GM12878 (cell line): Measurements from ENCODE around the gene FOXK2. TPM values are rescaled to one million over a fixed set of nuclear protein-coding genes. Genes with fewer than 3 reads are reported as not detected.

Experiments used
- BACH1 ChIP-seq: fragments of 450-650 bp; IDR thresholded peaks from 2 replicates; pipeline ENCODE4 v1.6.1; 2017; ENCODE audit warnings: mild to moderate bottlenecking, borderline replicate concordance
- BRCA1 ChIP-seq: IDR thresholded peaks from 2 replicates; pipeline ENCODE4 v1.6.1; 2011; ENCODE audit warnings: low read depth, low read length, improper control_type of control experiment
- CHD1 ChIP-seq: IDR thresholded peaks from 2 replicates; pipeline ENCODE4 v1.6.1; 2012; ENCODE audit warnings: low read depth, low read length, improper control_type of control experiment
- FOS ChIP-seq: IDR thresholded peaks from 3 replicates; pipeline ENCODE4 v1.6.1; 2011; ENCODE audit warnings: borderline replicate concordance; ENCODE audit not compliant: insufficient read length; ENCODE audit errors: extremely low read depth
- HCFC1 ChIP-seq: fragments of 150-350 bp; IDR thresholded peaks from 2 replicates; pipeline ENCODE4 v1.6.1; 2014; ENCODE audit warnings: low read length
- HDAC2 ChIP-seq: fragments of 200-600 bp; sonication (generic); IDR thresholded peaks from 2 replicates; pipeline ENCODE4 v1.6.1; 2017
- MYB ChIP-seq: fragments of 150-350 bp; IDR thresholded peaks from 2 replicates; pipeline ENCODE4 v1.6.1; 2014; ENCODE audit warnings: mild to moderate bottlenecking, low read depth, low read length, borderline replicate concordance
- NR2C1 ChIP-seq: fragments of 450-650 bp; IDR thresholded peaks from 2 replicates; pipeline ENCODE4 v1.6.1; 2017; ENCODE audit warnings: antibody characterized with exemption, mild to moderate bottlenecking, moderate library complexity
- NRF1 ChIP-seq: conservative IDR thresholded peaks from 2 replicates; pipeline ENCODE4 v1.6.1; 2011; ENCODE audit warnings: mild to moderate bottlenecking, low read depth, low read length, improper control_type of control experiment
- RUNX3 ChIP-seq: IDR thresholded peaks from 2 replicates; pipeline ENCODE4 v1.6.1; 2012; ENCODE audit warnings: low read length, inconsistent platforms
- SMAD5 ChIP-seq: IDR thresholded peaks from 2 replicates; pipeline ENCODE4 v1.6.1; 2016; ENCODE audit warnings: antibody characterized with exemption, low read depth
- SMC3 ChIP-seq: IDR thresholded peaks from 2 replicates; pipeline ENCODE4 v1.6.1; 2011; ENCODE audit warnings: low read length, improper control_type of control experiment, borderline replicate concordance
- STAT1 ChIP-seq: fragments of 450-650 bp; conservative IDR thresholded peaks from 2 replicates; pipeline ENCODE4 v1.6.1; 2014; ENCODE audit warnings: antibody characterized with exemption, mild to moderate bottlenecking
- TCF3 ChIP-seq: IDR thresholded peaks from 2 replicates; pipeline ENCODE4 v1.6.1; 2012; ENCODE audit warnings: low read depth, mild to moderate bottlenecking, low read length, borderline replicate concordance; ENCODE audit not compliant: insufficient read depth
- ZNF592 ChIP-seq: fragments of 450-650 bp; IDR thresholded peaks from 2 replicates; pipeline ENCODE4 v1.6.1; 2017; ENCODE audit warnings: mild to moderate bottlenecking, moderate library complexity
- ZNF622 ChIP-seq: fragments of 450-650 bp; IDR thresholded peaks from 2 replicates; pipeline ENCODE4 v1.6.1; 2017; ENCODE audit warnings: mild to moderate bottlenecking, inconsistent platforms
- polyA plus RNA-seq, 11 experiments: library from polyadenylated mRNA; depleted of rRNA in 4 of 11; unstranded in 6 of 11; stranded (reverse) in 5 of 11; fragments of >200 nt; fragmentation: Nextera tagmentation in 4 of 11; fragmentation: Illumina TruSeq in 1 of 11; extraction: Ambion mirVana in 4 of 11; extraction: Trizol in 1 of 11; gene quantifications; 1 replicate in 1 of 11; 2 replicates in 10 of 11; pipeline versions ENCODE4 v1.2.1 to v1.2.3, GENCODE V29; 2011 to 2016; ENCODE audit warnings: inconsistent platforms in 2 of 11, missing spikeins in 2 of 11, low read depth in 1 of 11
- total RNA-seq, 4 experiments: library from RNA; depleted of rRNA in 3 of 4; stranded (reverse); fragments of >200 nt in 3 of 4; fragmentation: Illumina TruSeq in 1 of 4; extraction: Trizol in 1 of 4; gene quantifications; 2 replicates each; pipeline versions ENCODE4 v1.2.1 to v1.2.3, GENCODE V29; 2013 to 2021
- TF ChIP-seq, protein P1 (sequence below), 3 experiments: IDR thresholded peaks in 2 of 3; conservative IDR thresholded peaks in 1 of 3; 2 replicates each; pipeline ENCODE4 v1.5.1; 2011; ENCODE audit warnings: low read depth in 3 of 3, low read length in 3 of 3, mild to moderate bottlenecking in 3 of 3, control low read depth in 2 of 3, moderate library complexity in 2 of 3, inconsistent platforms in 1 of 3, mixed read lengths in 1 of 3; ENCODE audit not compliant: control insufficient read depth in 2 of 3, insufficient read depth in 1 of 3; ENCODE audit errors: extremely low read depth in 1 of 3
- TF ChIP-seq, protein P2 (sequence below): fragments of 450-650 bp; IDR thresholded peaks from 2 replicates; pipeline ENCODE4 v1.6.1; 2016; ENCODE audit warnings: mild to moderate bottlenecking
- TF ChIP-seq, protein P3 (sequence below): fragments of 450-650 bp; IDR thresholded peaks from 2 replicates; pipeline ENCODE4 v1.6.1; 2016; ENCODE audit warnings: mild to moderate bottlenecking
- TF ChIP-seq, protein P4 (sequence below): IDR thresholded peaks from 2 replicates; pipeline ENCODE4 v1.6.1; 2012; ENCODE audit warnings: low read depth, low read length, improper control_type of control experiment

The FOXK2 gene
- total and polyA plus RNA-seq, 10 of the 15 experiments (the other 5 are each of a cell fraction or from before 2014, with no cell fraction given): 2.4 to 56.8 (median 34.4) TPM

GRCh38 chr17:82518826-82519810 lies at the start of gene FOXK2 (continued):
- TF ChIP-seq ZNF592: no peak
- peak; percentile 47; the same call in 1 of the 2 replicates for TF ChIP-seq HCFC1
- TF ChIP-seq SMC3: no peak
- peak; percentile 32; the same call in 1 of the 2 replicates for TF ChIP-seq HDAC2
- TF ChIP-seq NR2C1: peak; percentile 51
- TF ChIP-seq, protein P1, sequence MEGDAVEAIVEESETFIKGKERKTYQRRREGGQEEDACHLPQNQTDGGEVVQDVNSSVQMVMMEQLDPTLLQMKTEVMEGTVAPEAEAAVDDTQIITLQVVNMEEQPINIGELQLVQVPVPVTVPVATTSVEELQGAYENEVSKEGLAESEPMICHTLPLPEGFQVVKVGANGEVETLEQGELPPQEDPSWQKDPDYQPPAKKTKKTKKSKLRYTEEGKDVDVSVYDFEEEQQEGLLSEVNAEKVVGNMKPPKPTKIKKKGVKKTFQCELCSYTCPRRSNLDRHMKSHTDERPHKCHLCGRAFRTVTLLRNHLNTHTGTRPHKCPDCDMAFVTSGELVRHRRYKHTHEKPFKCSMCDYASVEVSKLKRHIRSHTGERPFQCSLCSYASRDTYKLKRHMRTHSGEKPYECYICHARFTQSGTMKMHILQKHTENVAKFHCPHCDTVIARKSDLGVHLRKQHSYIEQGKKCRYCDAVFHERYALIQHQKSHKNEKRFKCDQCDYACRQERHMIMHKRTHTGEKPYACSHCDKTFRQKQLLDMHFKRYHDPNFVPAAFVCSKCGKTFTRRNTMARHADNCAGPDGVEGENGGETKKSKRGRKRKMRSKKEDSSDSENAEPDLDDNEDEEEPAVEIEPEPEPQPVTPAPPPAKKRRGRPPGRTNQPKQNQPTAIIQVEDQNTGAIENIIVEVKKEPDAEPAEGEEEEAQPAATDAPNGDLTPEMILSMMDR (IDR thresholded peaks at IDR 0.05 in 2 of 3, conservative IDR thresholded peaks at IDR 0.05 in 1 of 3; ENCODE audit: control insufficient read depth in 2 of 3, extremely low read depth in 1 of 3, insufficient read depth in 1 of 3, low read depth in 3 of 3, low read length in 3 of 3): no peak
- TF ChIP-seq RUNX3: peak; percentile 17; the same call in 1 of the 2 replicates
- peak; percentile 98 for TF ChIP-seq BACH1
- TF ChIP-seq, protein P2, sequence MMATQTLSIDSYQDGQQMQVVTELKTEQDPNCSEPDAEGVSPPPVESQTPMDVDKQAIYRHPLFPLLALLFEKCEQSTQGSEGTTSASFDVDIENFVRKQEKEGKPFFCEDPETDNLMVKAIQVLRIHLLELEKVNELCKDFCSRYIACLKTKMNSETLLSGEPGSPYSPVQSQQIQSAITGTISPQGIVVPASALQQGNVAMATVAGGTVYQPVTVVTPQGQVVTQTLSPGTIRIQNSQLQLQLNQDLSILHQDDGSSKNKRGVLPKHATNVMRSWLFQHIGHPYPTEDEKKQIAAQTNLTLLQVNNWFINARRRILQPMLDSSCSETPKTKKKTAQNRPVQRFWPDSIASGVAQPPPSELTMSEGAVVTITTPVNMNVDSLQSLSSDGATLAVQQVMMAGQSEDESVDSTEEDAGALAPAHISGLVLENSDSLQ: peak; percentile 96
- TF ChIP-seq, protein P3, sequence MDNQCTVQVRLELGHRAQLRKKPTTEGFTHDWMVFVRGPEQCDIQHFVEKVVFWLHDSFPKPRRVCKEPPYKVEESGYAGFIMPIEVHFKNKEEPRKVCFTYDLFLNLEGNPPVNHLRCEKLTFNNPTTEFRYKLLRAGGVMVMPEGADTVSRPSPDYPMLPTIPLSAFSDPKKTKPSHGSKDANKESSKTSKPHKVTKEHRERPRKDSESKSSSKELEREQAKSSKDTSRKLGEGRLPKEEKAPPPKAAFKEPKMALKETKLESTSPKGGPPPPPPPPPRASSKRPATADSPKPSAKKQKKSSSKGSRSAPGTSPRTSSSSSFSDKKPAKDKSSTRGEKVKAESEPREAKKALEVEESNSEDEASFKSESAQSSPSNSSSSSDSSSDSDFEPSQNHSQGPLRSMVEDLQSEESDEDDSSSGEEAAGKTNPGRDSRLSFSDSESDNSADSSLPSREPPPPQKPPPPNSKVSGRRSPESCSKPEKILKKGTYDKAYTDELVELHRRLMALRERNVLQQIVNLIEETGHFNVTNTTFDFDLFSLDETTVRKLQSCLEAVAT: peak; percentile 70
- TF ChIP-seq MYB: no peak
- no peak for TF ChIP-seq CHD1
- TF ChIP-seq FOS: peak; percentile 69
- no peak for TF ChIP-seq ZNF622
- no peak for TF ChIP-seq SMAD5
- 0 out of 2 replicates have a peak, but pooled peaks have one; percentile 78 for TF ChIP-seq STAT1
- peak; percentile 61; the same call in 1 of the 2 replicates for TF ChIP-seq BRCA1
- no peak for TF ChIP-seq NRF1
- TF ChIP-seq, protein P4, sequence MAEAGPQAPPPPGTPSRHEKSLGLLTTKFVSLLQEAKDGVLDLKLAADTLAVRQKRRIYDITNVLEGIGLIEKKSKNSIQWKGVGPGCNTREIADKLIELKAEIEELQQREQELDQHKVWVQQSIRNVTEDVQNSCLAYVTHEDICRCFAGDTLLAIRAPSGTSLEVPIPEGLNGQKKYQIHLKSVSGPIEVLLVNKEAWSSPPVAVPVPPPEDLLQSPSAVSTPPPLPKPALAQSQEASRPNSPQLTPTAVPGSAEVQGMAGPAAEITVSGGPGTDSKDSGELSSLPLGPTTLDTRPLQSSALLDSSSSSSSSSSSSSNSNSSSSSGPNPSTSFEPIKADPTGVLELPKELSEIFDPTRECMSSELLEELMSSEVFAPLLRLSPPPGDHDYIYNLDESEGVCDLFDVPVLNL: no peak
- 0 out of 2 replicates have a peak, but pooled peaks have one; percentile 62 for TF ChIP-seq TCF3
